Loucy (cell line): ENCODE results near the gene BMP8B.
"Not testable (repeated sequence)": the region's sequence is repeated elsewhere in the genome, so short reads cannot be mapped to it uniquely, and the experiment has no call there.

Experiments used
- H2AFZ ChIP-seq: fragments of 200-600 bp; sonication (generic); 2 replicates; pipeline ENCODE4 v1.6.0; 2016; ENCODE audit warnings: antibody characterized with exemption, mild to moderate bottlenecking, low read length, moderate library complexity
- H3F3A ChIP-seq: fragments of 200-600 bp; 2 replicates; pipeline ENCODE4 v1.6.0; 2016; ENCODE audit warnings: antibody characterized with exemption, low read depth, mild to moderate bottlenecking
- H3K27me3 ChIP-seq: fragments of 200-600 bp; sonication (generic); 2 replicates; pipeline ENCODE4 v1.6.1; 2014; ENCODE audit warnings: low read length, mild to moderate bottlenecking; ENCODE audit not compliant: insufficient read depth, poor library complexity, severe bottlenecking
- H3K36me3 ChIP-seq: fragments of 200-600 bp; sonication (generic); 2 replicates; pipeline ENCODE4 v1.6.1; 2016; ENCODE audit warnings: low read length; ENCODE audit not compliant: insufficient read depth
- H3K4me1 ChIP-seq: fragments of 200-600 bp; sonication (generic); 2 replicates; pipeline ENCODE4 v1.5.1; 2014; ENCODE audit warnings: low read length, mild to moderate bottlenecking; ENCODE audit not compliant: insufficient read depth, poor library complexity, severe bottlenecking
- H3K4me2 ChIP-seq: fragments of 200-600 bp; sonication (generic); 2 replicates; pipeline ENCODE4 v1.6.0; 2014; ENCODE audit warnings: antibody characterized with exemption, low read length, low read depth, mild to moderate bottlenecking; ENCODE audit not compliant: poor library complexity, severe bottlenecking
- H3K4me3 ChIP-seq: fragments of 200-600 bp; sonication (generic); 2 replicates; pipeline ENCODE4 v1.5.1; 2014; ENCODE audit warnings: low read length, mild to moderate bottlenecking, mixed read lengths; ENCODE audit not compliant: poor library complexity, severe bottlenecking
- H3K79me2 ChIP-seq: fragments of 200-600 bp; sonication (generic); 2 replicates; pipeline ENCODE4 v1.6.1; 2014; ENCODE audit warnings: low read length; ENCODE audit not compliant: insufficient read depth
- H3K9ac ChIP-seq: fragments of 200-600 bp; sonication (generic); 2 replicates; pipeline ENCODE4 v1.6.0; 2014; ENCODE audit warnings: mild to moderate bottlenecking, low read depth, low read length, moderate library complexity; ENCODE audit not compliant: poor library complexity, severe bottlenecking
- H3K9me2 ChIP-seq: fragments of 200-600 bp; sonication (generic); replicated peaks from 2 replicates; pipeline ENCODE4 v1.6.1; 2016; ENCODE audit warnings: low read depth, low read length, mixed read lengths
- H3K9me3 ChIP-seq: fragments of 200-600 bp; sonication (generic); 2 replicates; pipeline ENCODE4 v1.6.1; 2014; ENCODE audit warnings: mild to moderate bottlenecking, antibody characterized with exemption, low read length, low read depth; ENCODE audit not compliant: insufficient read depth
- H4K20me1 ChIP-seq: fragments of 200-600 bp; sonication (generic); 2 replicates; pipeline ENCODE4 v1.6.0; 2014; ENCODE audit warnings: antibody characterized with exemption, low read length, mild to moderate bottlenecking; ENCODE audit not compliant: insufficient read depth, poor library complexity, severe bottlenecking
- EZH2phosphoT487 ChIP-seq: fragments of 200-600 bp; IDR thresholded peaks from 2 replicates; pipeline ENCODE4 v1.6.1; 2018; ENCODE audit warnings: antibody characterized with exemption, mild to moderate bottlenecking, moderate library complexity, borderline replicate concordance
- TF ChIP-seq, protein P1 (sequence below): fragments of 200-600 bp; sonication (generic); conservative IDR thresholded peaks from 2 replicates; pipeline ENCODE4 v1.5.1; 2014; ENCODE audit warnings: mild to moderate bottlenecking, antibody characterized with exemption, low read length

BMP8B gene

DNA sequence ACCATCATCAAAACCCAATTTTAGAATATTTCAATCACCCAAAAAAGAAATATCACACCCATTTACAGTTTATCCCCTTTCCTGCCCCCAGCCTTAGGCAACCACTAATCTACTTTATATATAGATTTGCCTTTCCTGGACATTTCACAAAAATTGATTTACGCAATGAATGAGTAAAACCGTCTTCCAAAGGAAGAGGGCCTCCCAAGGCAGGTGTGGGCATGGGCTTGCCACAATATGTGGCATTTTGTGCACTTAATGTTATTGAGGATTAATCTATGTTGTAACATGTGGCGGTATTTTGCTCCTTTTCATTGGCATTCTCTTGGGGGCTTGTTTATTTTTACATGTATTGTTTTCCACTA, 11.8 kb upstream of the BMP8B start:
- H3K9me3 ChIP-seq = no peaks in the 10 kb centered on the region
- H3K27me3 ChIP-seq = no peaks in the 10 kb centered on the region
- H3F3A ChIP-seq = no peaks in the 10 kb centered on the region
- no peaks in the 10 kb centered on the region for H3K9me2 ChIP-seq
- no peak overlapping the region for H3K4me2 ChIP-seq
- H3K4me3 ChIP-seq = no peak overlapping the region
- H3K9ac ChIP-seq = no peak overlapping the region
- H3K79me2 ChIP-seq = no peaks in the 10 kb centered on the region
- TF ChIP-seq, protein P1, sequence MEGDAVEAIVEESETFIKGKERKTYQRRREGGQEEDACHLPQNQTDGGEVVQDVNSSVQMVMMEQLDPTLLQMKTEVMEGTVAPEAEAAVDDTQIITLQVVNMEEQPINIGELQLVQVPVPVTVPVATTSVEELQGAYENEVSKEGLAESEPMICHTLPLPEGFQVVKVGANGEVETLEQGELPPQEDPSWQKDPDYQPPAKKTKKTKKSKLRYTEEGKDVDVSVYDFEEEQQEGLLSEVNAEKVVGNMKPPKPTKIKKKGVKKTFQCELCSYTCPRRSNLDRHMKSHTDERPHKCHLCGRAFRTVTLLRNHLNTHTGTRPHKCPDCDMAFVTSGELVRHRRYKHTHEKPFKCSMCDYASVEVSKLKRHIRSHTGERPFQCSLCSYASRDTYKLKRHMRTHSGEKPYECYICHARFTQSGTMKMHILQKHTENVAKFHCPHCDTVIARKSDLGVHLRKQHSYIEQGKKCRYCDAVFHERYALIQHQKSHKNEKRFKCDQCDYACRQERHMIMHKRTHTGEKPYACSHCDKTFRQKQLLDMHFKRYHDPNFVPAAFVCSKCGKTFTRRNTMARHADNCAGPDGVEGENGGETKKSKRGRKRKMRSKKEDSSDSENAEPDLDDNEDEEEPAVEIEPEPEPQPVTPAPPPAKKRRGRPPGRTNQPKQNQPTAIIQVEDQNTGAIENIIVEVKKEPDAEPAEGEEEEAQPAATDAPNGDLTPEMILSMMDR = no peak
- TF ChIP-seq EZH2phosphoT487 = no peak
- H2AFZ ChIP-seq = no peak overlapping the region
- H3K4me1 ChIP-seq = no peaks in the 10 kb centered on the region
- no peaks in the 10 kb centered on the region for H3K36me3 ChIP-seq
- no peaks in the 10 kb centered on the region for H4K20me1 ChIP-seq

DNA sequence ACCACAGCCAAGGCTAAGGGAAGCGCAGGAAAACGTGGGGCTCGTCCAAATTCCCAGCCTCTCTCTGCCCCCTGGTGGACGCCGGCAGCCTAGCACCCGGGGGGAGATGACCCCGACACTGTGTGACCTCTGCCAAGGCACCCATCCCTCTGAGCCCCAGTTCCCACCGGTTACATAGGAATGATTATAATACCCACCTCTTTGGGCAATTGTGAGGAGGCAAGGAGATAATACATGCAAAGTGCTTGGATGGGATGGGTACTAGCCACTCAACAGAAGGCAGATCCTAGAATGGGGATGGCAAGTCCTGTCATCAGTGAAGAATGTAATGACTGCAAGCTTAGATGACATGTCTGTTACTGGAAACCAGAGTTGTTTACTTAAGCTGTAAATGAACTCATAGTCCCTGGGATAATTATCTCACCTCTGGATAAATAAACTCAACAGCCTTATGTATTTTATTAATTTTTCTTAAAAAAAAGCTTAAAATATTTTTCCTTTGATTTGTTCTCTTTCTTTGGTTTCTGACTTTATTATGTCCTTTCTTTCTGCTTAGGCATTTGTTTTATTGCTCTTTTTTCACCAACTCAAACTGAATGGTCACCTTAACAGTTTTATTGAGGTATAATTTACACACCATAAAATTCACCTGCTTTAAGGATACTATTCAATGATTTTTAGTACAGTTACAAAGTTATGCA, 11.3 kb upstream of the BMP8B start:
- Histone ChIP-seq H3K79me2 (no peaks in the 10 kb centered on the region), H3K27me3 (no peaks in the 10 kb centered on the region), H3K4me3 (no peak overlapping the region), H2AFZ (no peak overlapping the region), H4K20me1 (no peaks in the 10 kb centered on the region), H3K4me1 (no peaks in the 10 kb centered on the region), H3K9me2 (no peaks in the 10 kb centered on the region), H3K36me3 (no peaks in the 10 kb centered on the region), H3F3A (no peaks in the 10 kb centered on the region), H3K9ac (no peak overlapping the region), H3K9me3 (no peaks in the 10 kb centered on the region), H3K4me2 (no peak overlapping the region)
- no peak for TF ChIP-seq EZH2phosphoT487
- TF ChIP-seq, protein P1 = peak; percentile 75

DNA sequence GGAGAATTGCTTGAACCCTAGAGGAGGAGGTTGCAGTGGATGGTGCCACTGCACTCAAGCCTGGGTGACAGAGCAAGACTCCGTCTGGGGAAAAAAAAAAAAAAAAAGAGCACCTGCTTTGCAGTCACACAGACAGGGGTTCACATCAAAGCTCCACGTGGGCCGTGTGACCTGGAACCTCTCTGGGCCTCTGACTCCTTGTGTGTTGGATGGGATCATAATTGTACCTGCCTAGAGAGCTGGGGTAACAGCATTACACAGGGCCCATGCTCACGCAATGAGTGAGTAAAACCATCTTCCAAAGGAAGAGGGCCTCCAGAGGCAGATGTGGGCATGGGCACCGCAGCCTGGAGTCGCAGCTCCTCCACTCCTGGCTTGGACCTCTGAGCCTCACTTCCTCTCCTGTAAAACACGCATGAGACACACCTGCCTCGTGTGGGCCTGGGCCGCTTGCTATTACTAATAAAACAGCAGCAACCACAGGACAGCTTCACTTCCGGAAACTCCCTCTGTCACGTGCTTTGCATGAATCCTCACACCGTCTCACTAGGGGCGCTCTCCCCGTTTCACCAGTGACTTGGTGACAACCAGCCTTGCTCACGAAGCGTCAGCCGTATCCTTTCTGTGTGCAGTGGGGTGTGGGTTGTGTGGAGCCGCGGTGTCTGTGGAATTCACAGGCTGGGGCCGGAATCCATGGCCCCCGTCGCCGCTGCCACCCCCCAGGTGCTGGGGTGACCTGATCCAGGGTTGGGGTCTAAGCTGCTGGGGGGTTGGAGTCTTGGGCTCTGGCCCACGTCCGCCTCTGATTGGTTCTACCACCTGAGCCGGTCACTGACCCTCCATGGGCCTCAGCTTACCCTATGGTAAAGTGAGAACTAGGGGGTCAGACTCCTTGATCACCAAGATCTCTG, 10.4 kb upstream of the BMP8B start:
- not testable (repeated sequence) for H4K20me1 ChIP-seq, H3K9ac ChIP-seq, H3K9me3 ChIP-seq, H3K4me3 ChIP-seq, H3K36me3 ChIP-seq, H3F3A ChIP-seq, H3K4me2 ChIP-seq, H3K4me1 ChIP-seq, H3K9me2 ChIP-seq, H3K27me3 ChIP-seq, H3K79me2 ChIP-seq
- H2AFZ ChIP-seq = peak overlapping the region; percentile 55; the same call in 1 of the 2 replicates
